ENCODE data around the gene PYCR2.

DNA sequence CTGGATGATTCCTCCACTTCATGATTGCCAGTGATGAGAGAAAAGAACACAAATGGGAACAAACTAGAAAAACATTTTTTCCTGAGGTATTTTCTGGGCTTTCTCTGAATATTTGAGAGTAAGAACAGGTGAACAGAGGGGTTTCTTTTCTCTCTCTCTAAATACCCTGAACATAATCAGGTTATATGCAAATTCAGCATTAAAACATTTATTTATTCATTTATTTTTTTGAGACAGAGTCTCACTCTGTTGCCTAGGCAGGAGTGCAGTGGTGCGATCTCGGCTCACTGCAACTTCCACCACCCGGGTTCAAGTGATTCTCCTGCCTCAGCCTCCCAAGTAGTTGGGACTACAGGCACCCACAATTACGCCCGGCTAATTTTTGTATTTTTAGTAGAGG lies 22.8 kb upstream of the PYCR2 start:
- no peak for TF ChIP-seq POLR2AphosphoS5 (IDR thresholded peaks at IDR 0.05; ENCODE audit: low read depth)
- TF ChIP-seq, protein P1, sequence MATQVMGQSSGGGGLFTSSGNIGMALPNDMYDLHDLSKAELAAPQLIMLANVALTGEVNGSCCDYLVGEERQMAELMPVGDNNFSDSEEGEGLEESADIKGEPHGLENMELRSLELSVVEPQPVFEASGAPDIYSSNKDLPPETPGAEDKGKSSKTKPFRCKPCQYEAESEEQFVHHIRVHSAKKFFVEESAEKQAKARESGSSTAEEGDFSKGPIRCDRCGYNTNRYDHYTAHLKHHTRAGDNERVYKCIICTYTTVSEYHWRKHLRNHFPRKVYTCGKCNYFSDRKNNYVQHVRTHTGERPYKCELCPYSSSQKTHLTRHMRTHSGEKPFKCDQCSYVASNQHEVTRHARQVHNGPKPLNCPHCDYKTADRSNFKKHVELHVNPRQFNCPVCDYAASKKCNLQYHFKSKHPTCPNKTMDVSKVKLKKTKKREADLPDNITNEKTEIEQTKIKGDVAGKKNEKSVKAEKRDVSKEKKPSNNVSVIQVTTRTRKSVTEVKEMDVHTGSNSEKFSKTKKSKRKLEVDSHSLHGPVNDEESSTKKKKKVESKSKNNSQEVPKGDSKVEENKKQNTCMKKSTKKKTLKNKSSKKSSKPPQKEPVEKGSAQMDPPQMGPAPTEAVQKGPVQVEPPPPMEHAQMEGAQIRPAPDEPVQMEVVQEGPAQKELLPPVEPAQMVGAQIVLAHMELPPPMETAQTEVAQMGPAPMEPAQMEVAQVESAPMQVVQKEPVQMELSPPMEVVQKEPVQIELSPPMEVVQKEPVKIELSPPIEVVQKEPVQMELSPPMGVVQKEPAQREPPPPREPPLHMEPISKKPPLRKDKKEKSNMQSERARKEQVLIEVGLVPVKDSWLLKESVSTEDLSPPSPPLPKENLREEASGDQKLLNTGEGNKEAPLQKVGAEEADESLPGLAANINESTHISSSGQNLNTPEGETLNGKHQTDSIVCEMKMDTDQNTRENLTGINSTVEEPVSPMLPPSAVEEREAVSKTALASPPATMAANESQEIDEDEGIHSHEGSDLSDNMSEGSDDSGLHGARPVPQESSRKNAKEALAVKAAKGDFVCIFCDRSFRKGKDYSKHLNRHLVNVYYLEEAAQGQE (IDR thresholded peaks at IDR 0.05; ENCODE audit: insufficient replicate concordance, low read depth), result no peak
